Osteoblast (primary cell): ENCODE data around the gene PSD. TPM values are rescaled to one million over a fixed set of nuclear protein-coding genes. Genes with fewer than 3 reads are reported as not detected.
A peak's percentile ranks its signal among the peaks of the same experiment; 100 is the strongest.

ENCODE experiments used
- DNase-seq: peaks from one replicate; pipeline ENCODE4 v3.0.0; 2011; ENCODE audit warnings: low spot score, mixed read lengths; ENCODE audit not compliant: insufficient read length; ENCODE audit errors: missing footprints
- H2AFZ ChIP-seq: 2 replicates; pipeline ENCODE4 v1.6.0; 2011; ENCODE audit warnings: mild to moderate bottlenecking, low read length
- H3K27ac ChIP-seq: 2 replicates; pipeline ENCODE4 v1.5.1; 2011; ENCODE audit warnings: mild to moderate bottlenecking, low read depth, low read length, moderate library complexity
- H3K27me3 ChIP-seq: 2 replicates; pipeline ENCODE4 v1.6.0; 2012; ENCODE audit warnings: mild to moderate bottlenecking, control low read depth, inconsistent platforms, low read length, moderate library complexity; ENCODE audit not compliant: insufficient read depth
- H3K36me3 ChIP-seq: 2 replicates; pipeline ENCODE4 v1.5.1; 2011; ENCODE audit warnings: mild to moderate bottlenecking, low read length, control low read depth, moderate library complexity; ENCODE audit not compliant: insufficient read depth
- H3K4me1 ChIP-seq: 2 replicates; pipeline ENCODE4 v1.5.1; 2011; ENCODE audit warnings: mild to moderate bottlenecking, low read length, control low read depth, moderate library complexity; ENCODE audit not compliant: insufficient read depth
- H3K4me2 ChIP-seq: 2 replicates; pipeline ENCODE4 v1.6.0; 2011; ENCODE audit warnings: mild to moderate bottlenecking, low read length; ENCODE audit not compliant: insufficient read depth
- H3K4me3 ChIP-seq: fragments of 200-600 bp; sonication (generic); 3 replicates; pipeline ENCODE4 v1.5.1; 2012; ENCODE audit warnings: mild to moderate bottlenecking, low read length, inconsistent platforms; ENCODE audit not compliant: insufficient read depth
- H3K79me2 ChIP-seq: 2 replicates; pipeline ENCODE4 v1.6.0; 2012; ENCODE audit warnings: mild to moderate bottlenecking, low read length, control low read depth, inconsistent platforms; ENCODE audit not compliant: insufficient read depth
- H3K9me3 ChIP-seq: 2 replicates; pipeline ENCODE4 v1.5.1; 2011; ENCODE audit warnings: low read depth, low read length, control low read depth
- H4K20me1 ChIP-seq: 2 replicates; pipeline ENCODE4 v1.6.0; 2012; ENCODE audit warnings: mild to moderate bottlenecking, low read length, control low read depth; ENCODE audit not compliant: insufficient read depth
- CTCF ChIP-seq: IDR thresholded peaks from 2 replicates; pipeline ENCODE4 v1.5.1; 2011; ENCODE audit warnings: mild to moderate bottlenecking, low read depth, low read length, moderate library complexity; ENCODE audit errors: extremely low read depth
- total RNA-seq: library from RNA; depleted of rRNA; stranded (reverse); fragments of >200 nt; gene quantifications from 2 replicates; pipeline ENCODE4 v1.2.3, GENCODE V29; 2012

The PSD gene
- total RNA-seq, 1 donor: 0.72 TPM

GRCh38 chr10:102411341-102412255 lies 7.0 kb downstream of the PSD start:
- Histone ChIP-seq H3K4me1 (peaks cover 9% of the 10 kb centered on the region), H3K27me3 (peaks cover 73% of the 10 kb centered on the region)
- DNase-seq: peak; percentile 71

GRCh38 chr10:102410429-102411073 lies 8.0 kb downstream of the PSD start:
- H3K4me2 ChIP-seq: peak overlapping the region; percentile 62
- H2AFZ ChIP-seq: peak overlapping the region; percentile 41
- H4K20me1 ChIP-seq: no peaks in the 10 kb centered on the region
- H3K79me2 ChIP-seq: no peaks in the 10 kb centered on the region
- no peak overlapping the region for H3K27ac ChIP-seq
- H3K4me1 ChIP-seq: peaks cover 9% of the 10 kb centered on the region
- no peaks in the 10 kb centered on the region for H3K36me3 ChIP-seq
- no peaks in the 10 kb centered on the region for H3K9me3 ChIP-seq
- H3K27me3 ChIP-seq: peaks cover 66% of the 10 kb centered on the region
- peak; percentile 88 for DNase-seq
- no peak for TF ChIP-seq CTCF
- H3K4me3 ChIP-seq: peak overlapping the region; percentile 53

More at GRCh38 chr10:102411341-102412255, 7.0 kb downstream of the PSD start:
- Histone ChIP-seq H2AFZ (no peak overlapping the region), H4K20me1 (no peaks in the 10 kb centered on the region), H3K79me2 (no peaks in the 10 kb centered on the region), H3K9me3 (no peaks in the 10 kb centered on the region), H3K27ac (no peak overlapping the region), H3K4me2 (no peak overlapping the region), H3K4me3 (no peak overlapping the region), H3K36me3 (no peaks in the 10 kb centered on the region)
- no peak for TF ChIP-seq CTCF

DNA sequence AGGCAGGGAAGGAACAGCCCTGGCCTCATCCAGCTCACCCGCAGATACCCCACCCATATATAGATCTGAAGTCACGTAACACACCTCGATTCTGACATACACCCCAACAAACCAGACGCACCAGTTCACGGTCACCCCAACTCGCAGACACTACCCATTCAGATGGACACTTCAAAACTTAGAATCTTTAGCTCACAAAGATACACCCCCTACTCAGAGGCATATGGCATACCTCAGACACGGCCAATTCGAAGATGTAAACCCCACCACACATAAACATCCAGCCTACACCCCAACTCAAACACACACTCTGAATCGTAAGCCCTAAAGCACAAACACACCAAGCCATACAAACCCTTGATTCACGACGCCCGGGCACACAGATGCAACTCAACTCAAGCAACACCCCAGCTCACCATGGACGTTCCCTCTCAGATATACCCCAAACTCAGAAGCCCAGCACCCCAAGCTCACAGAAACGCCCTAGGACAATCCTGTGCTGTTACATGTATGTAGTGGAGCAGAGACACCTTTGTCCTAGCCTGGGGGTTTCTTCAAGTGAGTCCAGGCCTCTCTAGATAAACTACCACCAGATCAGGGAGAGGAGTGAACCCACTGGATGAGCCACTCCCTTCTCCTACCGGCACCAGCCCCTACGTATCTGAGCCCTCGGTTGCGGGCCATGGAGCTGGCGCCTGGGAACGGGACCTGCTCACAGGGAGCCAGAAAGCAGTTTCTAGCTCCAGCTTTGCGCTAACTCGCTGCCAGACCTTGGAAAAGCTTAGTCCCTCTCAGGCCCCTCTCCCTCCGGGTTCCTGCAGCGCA lies 8.8 kb downstream of the PSD start:
- Histone ChIP-seq H3K4me2 (peak overlapping the region; percentile 62), H3K79me2 (no peaks in the 10 kb centered on the region), H2AFZ (peak overlapping the region; percentile 41), H3K4me1 (peaks cover 9% of the 10 kb centered on the region), H3K9me3 (no peaks in the 10 kb centered on the region), H3K27ac (no peak overlapping the region), H3K4me3 (peak overlapping the region; percentile 53), H3K27me3 (peaks cover 60% of the 10 kb centered on the region), H4K20me1 (no peaks in the 10 kb centered on the region), H3K36me3 (no peaks in the 10 kb centered on the region)
- peak; percentile 92 for DNase-seq
- no peak for TF ChIP-seq CTCF
